ENCODE measurements around the gene CTDSPL. TPM values are rescaled to one million over a fixed set of nuclear protein-coding genes. Genes with fewer than 3 reads are reported as not detected.

The CTDSPL gene
- total RNA-seq, 1 experiment from 2014 or later: 6.1 TPM

- Histone ChIP-seq H4K20me1 (ENCODE audit: low read length) (no peaks in the 10 kb centered on the region), H3K27me3 (ENCODE audit: low read length) (no peaks in the 10 kb centered on the region), H3F3A (ENCODE audit: low read length, unreplicated experiment) (no peaks in the 10 kb centered on the region), H3K9me2 (replicated peaks; ENCODE audit: low read length) (no peaks in the 10 kb centered on the region), H3K9me3 (ENCODE audit: low read length) (no peaks in the 10 kb centered on the region), H2AFZ (ENCODE audit: low read length) (no peak overlapping the region), H3K4me3 (ENCODE audit: low read length) (no peak overlapping the region), H3K4me2 (ENCODE audit: low read length) (no peak overlapping the region), H3K79me2 (ENCODE audit: low read length) (no peaks in the 10 kb centered on the region), H3K27ac (ENCODE audit: low read length) (no peak overlapping the region), H3K36me3 (ENCODE audit: low read depth, low read length) (no peaks in the 10 kb centered on the region), H3K4me1 (ENCODE audit: insufficient read depth, low read length) (peaks cover 4% of the 10 kb centered on the region), H3K9ac (ENCODE audit: low read length) (no peak overlapping the region)
- no TSS peak for BruUV-seq (replicated peaks)
- ATAC-seq: no peak
- intact Hi-C loops (cut with micrococcal nuclease): no loop called here
- no peak for TF ChIP-seq EZH2phosphoT487 (IDR thresholded peaks at IDR 0.05; ENCODE audit: borderline replicate concordance, low read length)
- no peak for TF ChIP-seq CTCF (conservative IDR thresholded peaks at IDR 0.05; ENCODE audit: low read depth, low read length)
- TF ChIP-seq EZH2 (IDR thresholded peaks at IDR 0.05; ENCODE audit: low read length, unreplicated experiment): no peak
- CTCF ChIA-PET: no interaction called here
- no peak for DNase-seq
- POLR2A ChIA-PET (ENCODE audit: unreplicated experiment): no interaction called here
These were observed 68.8 kb downstream of the CTDSPL start for GRCh38 chr3:37930495-37930894.

DNA sequence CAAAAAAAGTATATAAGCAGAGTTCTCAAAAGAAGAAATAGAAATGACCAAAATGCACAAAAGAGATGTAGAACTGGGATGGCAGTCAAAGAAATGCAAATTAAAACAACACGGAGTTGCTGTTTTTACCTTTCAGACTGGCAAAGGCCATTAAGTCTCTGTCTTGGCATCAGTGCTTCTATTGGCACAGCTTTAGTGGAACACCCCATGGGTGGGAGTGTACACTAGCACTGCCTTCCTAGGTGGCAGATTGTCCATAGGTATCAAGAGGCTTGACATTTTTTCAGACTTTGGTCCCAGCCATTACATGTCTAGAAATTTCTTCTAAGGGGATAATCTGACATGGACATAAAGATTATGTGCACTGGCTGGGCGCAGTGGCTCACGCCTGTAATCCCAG lies 70.8 kb downstream of the CTDSPL start:
- no peaks in the 10 kb centered on the region for H3K79me2 ChIP-seq (ENCODE audit: low read length)
- H3K9me2 ChIP-seq (replicated peaks; ENCODE audit: low read length): no peaks in the 10 kb centered on the region
- ChIA-PET CTCF (no interaction called here), POLR2A (ENCODE audit: unreplicated experiment) (no interaction called here)
- TF ChIP-seq EZH2 (IDR thresholded peaks at IDR 0.05; ENCODE audit: low read length, unreplicated experiment): no peak
- TF ChIP-seq CTCF (conservative IDR thresholded peaks at IDR 0.05; ENCODE audit: low read depth, low read length): no peak
- no peak for TF ChIP-seq EZH2phosphoT487 (IDR thresholded peaks at IDR 0.05; ENCODE audit: borderline replicate concordance, low read length)
- H2AFZ ChIP-seq (ENCODE audit: low read length): no peak overlapping the region
- DNase-seq (no peak), ATAC-seq (no peak)
- H3K4me3 ChIP-seq (ENCODE audit: low read length): no peak overlapping the region
- no TSS peak for BruUV-seq (replicated peaks)
- H3K27me3 ChIP-seq (ENCODE audit: low read length): no peaks in the 10 kb centered on the region
- intact Hi-C loops (cut with micrococcal nuclease): no loop called here
- H3K4me1 ChIP-seq (ENCODE audit: insufficient read depth, low read length): peaks cover 24% of the 10 kb centered on the region
- peaks cover 6% of the 10 kb centered on the region for H3F3A ChIP-seq (ENCODE audit: low read length, unreplicated experiment)
- no peak overlapping the region for H3K4me2 ChIP-seq (ENCODE audit: low read length)
- no peaks in the 10 kb centered on the region for H3K36me3 ChIP-seq (ENCODE audit: low read depth, low read length)
- H4K20me1 ChIP-seq (ENCODE audit: low read length): no peaks in the 10 kb centered on the region
- H3K27ac ChIP-seq (ENCODE audit: low read length): no peak overlapping the region
- H3K9me3 ChIP-seq (ENCODE audit: low read length): no peaks in the 10 kb centered on the region
- no peak overlapping the region for H3K9ac ChIP-seq (ENCODE audit: low read length)

DNA sequence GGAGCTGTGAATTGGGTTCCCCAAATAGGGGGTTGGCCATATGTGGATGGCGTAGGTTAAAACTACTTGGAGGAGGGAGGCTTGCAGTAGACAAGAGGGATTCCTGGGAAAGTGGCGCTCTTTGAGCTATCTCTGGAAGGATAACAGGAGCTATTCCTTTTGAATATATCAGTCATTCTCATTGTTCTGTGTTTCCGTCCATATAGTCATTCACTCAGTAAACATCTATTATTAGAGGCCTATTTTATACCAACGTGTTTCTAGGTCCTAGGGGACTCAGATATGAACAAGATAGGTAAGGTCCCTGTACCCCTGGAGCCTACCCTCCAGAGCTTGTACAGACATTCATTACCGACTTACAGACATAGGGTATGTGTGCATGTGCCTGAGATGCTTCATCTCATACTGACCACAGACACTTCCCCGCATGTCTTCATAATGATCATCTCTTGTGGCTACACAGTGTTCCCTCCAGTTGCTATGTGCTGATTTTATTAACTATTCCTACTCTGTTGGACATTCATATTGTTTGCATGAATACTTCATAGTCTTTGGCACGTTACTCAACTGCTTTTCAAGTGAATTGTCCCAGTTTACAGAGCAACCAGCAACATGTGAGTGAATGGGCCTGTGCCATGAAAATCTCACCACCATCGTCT lies 73.1 kb downstream of the CTDSPL start:
- Histone ChIP-seq H3K27ac (ENCODE audit: low read length) (no peak overlapping the region), H3K9me3 (ENCODE audit: low read length) (no peaks in the 10 kb centered on the region), H3K4me1 (ENCODE audit: insufficient read depth, low read length) (peaks cover 27% of the 10 kb centered on the region), H3K4me3 (ENCODE audit: low read length) (no peak overlapping the region), H4K20me1 (ENCODE audit: low read length) (no peaks in the 10 kb centered on the region), H3K4me2 (ENCODE audit: low read length) (no peak overlapping the region), H2AFZ (ENCODE audit: low read length) (no peak overlapping the region), H3F3A (ENCODE audit: low read length, unreplicated experiment) (peaks cover 6% of the 10 kb centered on the region), H3K9me2 (replicated peaks; ENCODE audit: low read length) (no peaks in the 10 kb centered on the region), H3K27me3 (ENCODE audit: low read length) (no peaks in the 10 kb centered on the region), H3K9ac (ENCODE audit: low read length) (no peak overlapping the region), H3K36me3 (ENCODE audit: low read depth, low read length) (no peaks in the 10 kb centered on the region), H3K79me2 (ENCODE audit: low read length) (no peaks in the 10 kb centered on the region)
- ChIA-PET CTCF (no interaction called here), POLR2A (ENCODE audit: unreplicated experiment) (no interaction called here)
- BruUV-seq (replicated peaks): no TSS peak
- intact Hi-C loops (cut with micrococcal nuclease): no loop called here
- TF ChIP-seq CTCF (conservative IDR thresholded peaks at IDR 0.05; ENCODE audit: low read depth, low read length) (no peak), EZH2phosphoT487 (IDR thresholded peaks at IDR 0.05; ENCODE audit: borderline replicate concordance, low read length) (no peak), EZH2 (IDR thresholded peaks at IDR 0.05; ENCODE audit: low read length, unreplicated experiment) (no peak)
- ATAC-seq (no peak), DNase-seq (no peak)
